HG02642 (cell line): ENCODE results near the gene PSMG1.
A peak's percentile ranks its signal among the peaks of the same experiment; 100 is the strongest.
"Not testable (repeated sequence)": the region's sequence is repeated elsewhere in the genome, so short reads cannot be mapped to it uniquely, and the experiment has no call there.

Source experiments
- ATAC-seq: cut with Tn5 transposase; IDR thresholded peaks from one replicate; pipeline ENCODE4 v1.9.1; 2021; ENCODE audit warnings: mild to moderate bottlenecking; ENCODE audit not compliant: unreplicated experiment, poor library complexity

PSMG1 gene

GRCh38 chr21:39183272-39184049 is at the start of gene PSMG1:
Gene PSMG1 (minus strand): TSS chr21:39183451. CDS start chr21:39183385, 66 bp downstream.
- peak; percentile 89 for ATAC-seq

- no peak for ATAC-seq
Measured at GRCh38 chr21:39232861-39233291, 49.6 kb upstream of the PSMG1 start.

GRCh38 chr21:39224930-39225329 is 41.7 kb upstream of the PSMG1 start:
- no peak for ATAC-seq

GRCh38 chr21:39221997-39222486 is 38.8 kb upstream of the PSMG1 start:
- ATAC-seq: no peak

GRCh38 chr21:39221282-39221996 is 38.2 kb upstream of the PSMG1 start:
- ATAC-seq: no peak

GRCh38 chr21:39220875-39221274 is 37.6 kb upstream of the PSMG1 start:
- not testable (repeated sequence) for ATAC-seq

GRCh38 chr21:39220150-39220549 is 36.9 kb upstream of the PSMG1 start:
- ATAC-seq: no peak

- ATAC-seq: no peak
Measured at GRCh38 chr21:39218082-39218409, 34.8 kb upstream of the PSMG1 start.

- no peak for ATAC-seq
Measured at GRCh38 chr21:39217356-39218081, 34.3 kb upstream of the PSMG1 start.

- ATAC-seq: no peak
Measured at GRCh38 chr21:39216290-39216689, 33.0 kb upstream of the PSMG1 start.

GRCh38 chr21:39215078-39215477 is 31.8 kb upstream of the PSMG1 start:
- no peak for ATAC-seq

- ATAC-seq: no peak
Measured at GRCh38 chr21:39209334-39209688, 26.1 kb upstream of the PSMG1 start.

- no peak for ATAC-seq
Measured at GRCh38 chr21:39208624-39209333, 25.5 kb upstream of the PSMG1 start.

- no peak for ATAC-seq
Measured at GRCh38 chr21:39204134-39204533, 20.9 kb upstream of the PSMG1 start.

- no peak for ATAC-seq
Measured at GRCh38 chr21:39198800-39199199, 15.5 kb upstream of the PSMG1 start.

GRCh38 chr21:39197448-39198233 is 14.4 kb upstream of the PSMG1 start:
- no peak for ATAC-seq

- no peak for ATAC-seq
Measured at GRCh38 chr21:39196838-39197237, 13.6 kb upstream of the PSMG1 start.

GRCh38 chr21:39196310-39196709 is 13.1 kb upstream of the PSMG1 start:
- ATAC-seq: no peak

- no peak for ATAC-seq
Measured at GRCh38 chr21:39193380-39193779, 10.1 kb upstream of the PSMG1 start.
